HepG2 (cell line): ENCODE results near the gene EGR2. TPM values are rescaled to one million over a fixed set of nuclear protein-coding genes. Genes with fewer than 3 reads are reported as not detected.

Source experiments
- ATAC-seq: fragments of 200-7000 bp; cut with Tn5 transposase; 3 replicates; pipeline ENCODE4 v1.9.1; 2020; ENCODE audit warnings: mild to moderate bottlenecking, moderate library complexity
- BruUV-seq: library from RNA; stranded (reverse); fragments of 400-500 nt; replicated peaks from 2 replicates; lab custom pipeline; 2021; lab: Mats Ljungman, UMichigan
- CTCF ChIA-PET: fragments of 300-600 bp; formaldehyde crosslinking; extraction: SDS; loops from one replicate; lab custom pipeline; 2021; ENCODE audit warnings: low total read pairs, inconsistent platforms, low intra/inter-chr PET ratio; lab: Yijun Ruan, JAX
- POLR2A ChIA-PET: fragments of 350-600 bp; sonication (Branson Sonifier 250); formaldehyde crosslinking; loops from one replicate; lab custom pipeline; 2020; ENCODE audit warnings: antibody characterized with exemption, inconsistent platforms; lab: Yijun Ruan, JAX
- DNase-seq: peaks from one replicate; pipeline ENCODE4 v3.0.0-alpha.2; 2015; ENCODE audit warnings: low spot score
- FAIRE-seq: peaks from 3 replicates; lab custom pipeline; 2011; peaks lifted over from hg19 to GRCh38; lab: Jason Lieb, UNC
- H2AFZ ChIP-seq: one replicate; pipeline ENCODE4 v1.6.1; 2011; ENCODE audit warnings: low read length, inconsistent platforms
- H3K27ac ChIP-seq: fragments of 300-600 bp; 3 replicates; pipeline ENCODE4 v1.8.0; 2011; ENCODE audit warnings: mixed run types, mild to moderate bottlenecking, mixed read lengths, low read length, inconsistent platforms; ENCODE audit not compliant: insufficient read depth; ENCODE audit errors: extremely low read length
- H3K27me3 ChIP-seq, 2 experiments: fragments of 200-600 bp in 1 of 2; 2 replicates in 1 of 2; 3 replicates in 1 of 2; pipeline versions ENCODE4 v1.6.0 to v1.8.0; 2011; ENCODE audit warnings: low read length in 2 of 2, mild to moderate bottlenecking in 2 of 2, moderate library complexity in 2 of 2, inconsistent platforms in 1 of 2; ENCODE audit not compliant: insufficient read depth in 2 of 2, control insufficient read depth in 1 of 2
- H3K36me3 ChIP-seq, 2 experiments: fragments of 200-600 bp in 1 of 2; replicated peaks in 1 of 2; 2 replicates in 1 of 2; 3 replicates in 1 of 2; pipeline versions ENCODE4 v1.5.1 to v1.8.0; 2011; ENCODE audit warnings: low read length in 2 of 2, inconsistent platforms in 1 of 2; ENCODE audit not compliant: insufficient read depth in 2 of 2, control insufficient read depth in 1 of 2
- H3K4me1 ChIP-seq: 2 replicates; pipeline ENCODE4 v1.5.1; 2012; ENCODE audit warnings: low read length, inconsistent platforms; ENCODE audit not compliant: insufficient read depth
- H3K4me2 ChIP-seq: 2 replicates; pipeline ENCODE4 v1.6.0; 2011; ENCODE audit warnings: low read depth, low read length, inconsistent platforms
- H3K4me3 ChIP-seq, 3 experiments: fragments of 200-600 bp in 1 of 3; sonication (generic), shearing (Covaris generic) in 1 of 3; replicated peaks in 1 of 3; 2 replicates each; pipeline ENCODE4 v1.5.1; 2011 to 2016; ENCODE audit warnings: low read length in 3 of 3, inconsistent platforms in 2 of 3, low read depth in 2 of 3, mild to moderate bottlenecking in 2 of 3, control low read depth in 1 of 3, mixed read lengths in 1 of 3; ENCODE audit not compliant: insufficient read depth in 1 of 3
- H3K79me2 ChIP-seq: one replicate; pipeline ENCODE4 v1.6.1; 2011; ENCODE audit warnings: low read length, inconsistent platforms; ENCODE audit not compliant: insufficient read depth
- H3K9ac ChIP-seq: 2 replicates; pipeline ENCODE4 v1.6.0; 2011; ENCODE audit warnings: mild to moderate bottlenecking, low read depth, low read length, inconsistent platforms; ENCODE audit not compliant: insufficient read depth
- H3K9me3 ChIP-seq: 2 replicates; pipeline ENCODE4 v1.5.1; 2012; ENCODE audit warnings: mild to moderate bottlenecking, low read length
- H4K20me1 ChIP-seq: 2 replicates; pipeline ENCODE4 v1.6.0; 2011; ENCODE audit warnings: inconsistent platforms, mild to moderate bottlenecking, low read length, moderate library complexity; ENCODE audit not compliant: insufficient read depth
- CCAR2 ChIP-seq: fragments of 200-400 bp; formaldehyde crosslinking; optimal IDR thresholded peaks from 2 replicates; pipeline ENCODE3; 2018; ENCODE audit warnings: low read depth, mild to moderate bottlenecking, low read length, moderate library complexity
- JUND ChIP-seq: sonication (generic); formaldehyde crosslinking; IDR thresholded peaks from 2 replicates; pipeline ENCODE4 v1.8.0; 2022; ENCODE audit warnings: mild to moderate bottlenecking, missing genetic modification reagents
- MAFF ChIP-seq: IDR thresholded peaks from 2 replicates; pipeline ENCODE4 v1.6.1; 2011; ENCODE audit warnings: low read depth, low read length, improper control_type of control experiment
- MBNL3 ChIP-seq: fragments of 250-450 bp; sonication (Bioruptor Pico); conservative IDR thresholded peaks from 2 replicates; pipeline ENCODE4 v1.8.0; 2022; ENCODE audit warnings: mild to moderate bottlenecking, inconsistent platforms
- MYNN ChIP-seq: sonication (generic); formaldehyde crosslinking; IDR thresholded peaks from 2 replicates; pipeline ENCODE4 v1.4.0; 2020; ENCODE audit warnings: mild to moderate bottlenecking, low read depth, missing genetic modification reagents
- NCOA2 ChIP-seq: sonication (generic); formaldehyde crosslinking; IDR thresholded peaks from 2 replicates; pipeline ENCODE4 v1.8.0; 2022; ENCODE audit warnings: inconsistent platforms
- NFYC ChIP-seq: IDR thresholded peaks from 2 replicates; pipeline ENCODE4 v1.6.1; 2016; ENCODE audit warnings: missing genetic modification reagents, missing compliant biosample characterization
- RBM39 ChIP-seq: fragments of 200-400 bp; formaldehyde crosslinking; IDR thresholded peaks from one replicate; pipeline ENCODE4 v1.6.1; 2018; ENCODE audit warnings: antibody characterized with exemption, mild to moderate bottlenecking, low read depth, low read length; ENCODE audit not compliant: poor library complexity, severe bottlenecking
- REL ChIP-seq: sonication (generic); formaldehyde crosslinking; conservative IDR thresholded peaks from 2 replicates; pipeline ENCODE4 v1.8.0; 2022; ENCODE audit warnings: mild to moderate bottlenecking, missing genetic modification reagents, moderate library complexity
- TCF7 ChIP-seq: sonication (generic); IDR thresholded peaks from 2 replicates; pipeline ENCODE4 v1.6.1; 2016; ENCODE audit warnings: antibody characterized with exemption, low read depth
- ZNF180 ChIP-seq: sonication (generic); formaldehyde crosslinking; IDR thresholded peaks from 2 replicates; pipeline ENCODE4 v1.4.0; 2020; ENCODE audit warnings: low read depth, missing genetic modification reagents, borderline replicate concordance
- ZNF747 ChIP-seq: sonication (generic); formaldehyde crosslinking; IDR thresholded peaks from 2 replicates; pipeline ENCODE4 v1.8.1; 2023; ENCODE audit warnings: missing genetic modification reagents, mild to moderate bottlenecking, borderline replicate concordance
- ZNF781 ChIP-seq: sonication (generic); formaldehyde crosslinking; IDR thresholded peaks from 2 replicates; pipeline ENCODE4 v1.5.1; 2020; ENCODE audit warnings: borderline replicate concordance, mild to moderate bottlenecking, missing genetic modification reagents; ENCODE audit errors: not compliant biosample characterization
- WGBS: methylation state at CpG from one replicate; pipeline ENCODE4 v1.1.6; 2017; ENCODE audit warnings: low lambda C conversion rate; 5-methylcytosine and 5-hydroxymethylcytosine counted together
- in situ Hi-C: cut with HindIII; loops from 2 replicates; pipeline ENCODE4 v1.10.0; 2017; ENCODE audit warnings: low pct_unique_long_range_greater_than_20kb; ENCODE audit not compliant: extremely low pct_ligation_motif_present
- intact Hi-C: fragments of 100-400 bp; cut with micrococcal nuclease; formaldehyde crosslinking; loops from one replicate; pipeline ENCODE4 v1.10.0; 2022; ENCODE audit not compliant: unreplicated experiment
- polyA plus RNA-seq, 8 experiments: library from polyadenylated mRNA; depleted of rRNA in 3 of 8; stranded (reverse) in 7 of 8; unstranded in 1 of 8; fragments of >200 nt; fragmentation: Illumina TruSeq in 4 of 8; extraction: Trizol in 4 of 8; gene quantifications; 2 replicates each; pipeline versions ENCODE4 v1.2.1 to v1.2.3, GENCODE V29; 2011 to 2016; ENCODE audit warnings: low read depth in 4 of 8, missing spikeins in 1 of 8, mixed read lengths in 1 of 8; ENCODE audit not compliant: insufficient read depth in 1 of 8
- total RNA-seq, 5 experiments: library from RNA; depleted of rRNA; stranded (reverse); fragments of >200 nt; fragmentation: Illumina TruSeq; extraction: Trizol; gene quantifications; 2 replicates each; pipeline ENCODE4 v1.2.3, GENCODE V29; 2016; ENCODE audit warnings: low read depth in 1 of 5
- TF ChIP-seq, protein P1 (sequence below): sonication (generic); formaldehyde crosslinking; IDR thresholded peaks from 2 replicates; pipeline ENCODE4 v1.5.0; 2020; ENCODE audit warnings: missing genetic modification reagents
- TF ChIP-seq, protein P2 (sequence below): sonication (generic); formaldehyde crosslinking; IDR thresholded peaks from 2 replicates; pipeline ENCODE4 v1.4.0; 2020; ENCODE audit warnings: missing genetic modification reagents, borderline replicate concordance
- TF ChIP-seq, protein P3 (sequence below): sonication (generic); formaldehyde crosslinking; conservative IDR thresholded peaks from 2 replicates; pipeline ENCODE4 v1.4.0; 2020; ENCODE audit warnings: missing genetic modification reagents
- TF ChIP-seq, protein P4 (sequence below): sonication (generic); formaldehyde crosslinking; IDR thresholded peaks from 2 replicates; pipeline ENCODE4 v1.4.0; 2020; ENCODE audit warnings: missing genetic modification reagents
- TF ChIP-seq, protein P5 (sequence below): sonication (generic); formaldehyde crosslinking; IDR thresholded peaks from 2 replicates; pipeline ENCODE4 v1.4.0; 2020; ENCODE audit warnings: mild to moderate bottlenecking, missing genetic modification reagents

The EGR2 gene
- total and polyA plus RNA-seq, 2 of the 13 experiments (the other 11 are each of a cell fraction or from before 2014, with no cell fraction given), result 0.11 to 0.15 TPM

DNA sequence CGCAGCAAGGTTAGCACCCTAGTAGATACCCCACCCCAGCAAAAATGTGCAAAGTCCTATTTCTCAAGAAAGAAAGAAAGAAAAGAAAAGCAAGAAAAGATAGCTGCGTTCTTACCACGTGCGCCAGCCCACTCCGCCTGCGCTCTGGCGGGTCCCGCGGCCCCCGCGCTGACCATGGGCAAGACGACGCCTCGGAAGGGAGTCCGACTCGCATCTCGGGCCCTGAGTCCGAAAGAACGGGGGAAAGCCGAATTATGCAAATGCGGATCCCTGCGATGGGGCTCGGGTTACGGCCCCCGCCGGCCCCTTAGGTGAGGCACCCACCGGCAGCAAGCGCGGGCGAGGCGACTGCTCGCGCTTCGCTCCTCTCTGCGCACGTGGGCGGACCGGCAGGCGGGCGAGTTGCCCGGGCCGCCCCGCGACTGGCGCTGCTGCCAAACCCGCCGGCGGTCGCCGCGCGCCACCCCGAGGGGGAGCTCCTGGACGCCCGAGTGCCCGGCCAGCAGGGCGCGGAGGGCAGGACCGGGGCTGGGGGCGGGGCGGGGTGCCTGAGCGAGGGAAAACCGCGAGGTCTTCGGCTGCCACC, 2.4 kb upstream of the EGR2 start:
- H3K27me3 ChIP-seq, result peaks cover 7 to 23% of the 10 kb centered on the region in 2 experiments; a peak in 4 of 5 replicates
- H3K27ac ChIP-seq, result no peak overlapping the region
- no peak for TF ChIP-seq NCOA2 (CRISPR knock-in tag)
- TF ChIP-seq CCAR2, result no peak
- TF ChIP-seq, protein P1, sequence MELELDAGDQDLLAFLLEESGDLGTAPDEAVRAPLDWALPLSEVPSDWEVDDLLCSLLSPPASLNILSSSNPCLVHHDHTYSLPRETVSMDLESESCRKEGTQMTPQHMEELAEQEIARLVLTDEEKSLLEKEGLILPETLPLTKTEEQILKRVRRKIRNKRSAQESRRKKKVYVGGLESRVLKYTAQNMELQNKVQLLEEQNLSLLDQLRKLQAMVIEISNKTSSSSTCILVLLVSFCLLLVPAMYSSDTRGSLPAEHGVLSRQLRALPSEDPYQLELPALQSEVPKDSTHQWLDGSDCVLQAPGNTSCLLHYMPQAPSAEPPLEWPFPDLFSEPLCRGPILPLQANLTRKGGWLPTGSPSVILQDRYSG (CRISPR knock-in tag), result no peak
- TF ChIP-seq ZNF781 (CRISPR knock-in tag), result no peak
- TF ChIP-seq TCF7, result no peak
- no peak for TF ChIP-seq ZNF180 (CRISPR knock-in tag)
- TF ChIP-seq NFYC (CRISPR knock-in tag), result no peak
- no peak for TF ChIP-seq MYNN (CRISPR knock-in tag)
- no peak for TF ChIP-seq MBNL3 (CRISPR knock-in tag)
- no peak for TF ChIP-seq ZNF747 (CRISPR knock-in tag)
- TF ChIP-seq, protein P2, sequence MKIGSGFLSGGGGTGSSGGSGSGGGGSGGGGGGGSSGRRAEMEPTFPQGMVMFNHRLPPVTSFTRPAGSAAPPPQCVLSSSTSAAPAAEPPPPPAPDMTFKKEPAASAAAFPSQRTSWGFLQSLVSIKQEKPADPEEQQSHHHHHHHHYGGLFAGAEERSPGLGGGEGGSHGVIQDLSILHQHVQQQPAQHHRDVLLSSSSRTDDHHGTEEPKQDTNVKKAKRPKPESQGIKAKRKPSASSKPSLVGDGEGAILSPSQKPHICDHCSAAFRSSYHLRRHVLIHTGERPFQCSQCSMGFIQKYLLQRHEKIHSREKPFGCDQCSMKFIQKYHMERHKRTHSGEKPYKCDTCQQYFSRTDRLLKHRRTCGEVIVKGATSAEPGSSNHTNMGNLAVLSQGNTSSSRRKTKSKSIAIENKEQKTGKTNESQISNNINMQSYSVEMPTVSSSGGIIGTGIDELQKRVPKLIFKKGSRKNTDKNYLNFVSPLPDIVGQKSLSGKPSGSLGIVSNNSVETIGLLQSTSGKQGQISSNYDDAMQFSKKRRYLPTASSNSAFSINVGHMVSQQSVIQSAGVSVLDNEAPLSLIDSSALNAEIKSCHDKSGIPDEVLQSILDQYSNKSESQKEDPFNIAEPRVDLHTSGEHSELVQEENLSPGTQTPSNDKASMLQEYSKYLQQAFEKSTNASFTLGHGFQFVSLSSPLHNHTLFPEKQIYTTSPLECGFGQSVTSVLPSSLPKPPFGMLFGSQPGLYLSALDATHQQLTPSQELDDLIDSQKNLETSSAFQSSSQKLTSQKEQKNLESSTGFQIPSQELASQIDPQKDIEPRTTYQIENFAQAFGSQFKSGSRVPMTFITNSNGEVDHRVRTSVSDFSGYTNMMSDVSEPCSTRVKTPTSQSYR (CRISPR knock-in tag), result no peak
- TF ChIP-seq JUND (CRISPR knock-in tag), result no peak
- no peak for TF ChIP-seq RBM39
- TF ChIP-seq, protein P3, sequence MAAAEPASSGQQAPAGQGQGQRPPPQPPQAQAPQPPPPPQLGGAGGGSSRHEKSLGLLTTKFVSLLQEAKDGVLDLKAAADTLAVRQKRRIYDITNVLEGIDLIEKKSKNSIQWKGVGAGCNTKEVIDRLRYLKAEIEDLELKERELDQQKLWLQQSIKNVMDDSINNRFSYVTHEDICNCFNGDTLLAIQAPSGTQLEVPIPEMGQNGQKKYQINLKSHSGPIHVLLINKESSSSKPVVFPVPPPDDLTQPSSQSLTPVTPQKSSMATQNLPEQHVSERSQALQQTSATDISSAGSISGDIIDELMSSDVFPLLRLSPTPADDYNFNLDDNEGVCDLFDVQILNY (CRISPR knock-in tag), result no peak
- TF ChIP-seq, protein P4, sequence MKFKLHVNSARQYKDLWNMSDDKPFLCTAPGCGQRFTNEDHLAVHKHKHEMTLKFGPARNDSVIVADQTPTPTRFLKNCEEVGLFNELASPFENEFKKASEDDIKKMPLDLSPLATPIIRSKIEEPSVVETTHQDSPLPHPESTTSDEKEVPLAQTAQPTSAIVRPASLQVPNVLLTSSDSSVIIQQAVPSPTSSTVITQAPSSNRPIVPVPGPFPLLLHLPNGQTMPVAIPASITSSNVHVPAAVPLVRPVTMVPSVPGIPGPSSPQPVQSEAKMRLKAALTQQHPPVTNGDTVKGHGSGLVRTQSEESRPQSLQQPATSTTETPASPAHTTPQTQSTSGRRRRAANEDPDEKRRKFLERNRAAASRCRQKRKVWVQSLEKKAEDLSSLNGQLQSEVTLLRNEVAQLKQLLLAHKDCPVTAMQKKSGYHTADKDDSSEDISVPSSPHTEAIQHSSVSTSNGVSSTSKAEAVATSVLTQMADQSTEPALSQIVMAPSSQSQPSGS (CRISPR knock-in tag), result no peak
- TF ChIP-seq, protein P5, sequence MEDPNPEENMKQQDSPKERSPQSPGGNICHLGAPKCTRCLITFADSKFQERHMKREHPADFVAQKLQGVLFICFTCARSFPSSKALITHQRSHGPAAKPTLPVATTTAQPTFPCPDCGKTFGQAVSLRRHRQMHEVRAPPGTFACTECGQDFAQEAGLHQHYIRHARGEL (CRISPR knock-in tag), result no peak
- TF ChIP-seq REL (CRISPR knock-in tag), result no peak
- TF ChIP-seq MAFF, result no peak

More for the DNA sequence above, 2.4 kb upstream of the EGR2 start:
- Histone ChIP-seq H3K9me3 (no peaks in the 10 kb centered on the region), H3K4me1 (peaks cover 23% of the 10 kb centered on the region), H4K20me1 (no peaks in the 10 kb centered on the region), H3K79me2 (no peaks in the 10 kb centered on the region), H3K36me3 (no peaks in the 10 kb centered on the region), H3K4me3 (peak overlapping the region in 1 of 3 experiments; percentile 75; a peak in 1 of 6 replicates), H3K4me2 (peak overlapping the region; percentile 91), H2AFZ (no peak overlapping the region), H3K9ac (no peak overlapping the region)
- no peak for ATAC-seq
- no peak for FAIRE-seq
- no TSS peak for BruUV-seq
- in situ Hi-C loops (loop anchor here (5.0 to 25.0 kb wide), 2 partner anchors 206 to 556 kb away; partner anchors contain the start of gene RTKN2), intact Hi-C loops (loop anchor here (1.0 kb wide), 3 partner anchors 208 to 340 kb away; no protein-coding TSS in a partner anchor)
- no peak for DNase-seq
- CTCF ChIA-PET, result interaction anchor here (1.6 to 2.0 kb wide), 2 partner anchors 208 to 225 kb away, joined by 8 to 11 read pairs; no protein-coding TSS in a partner anchor
- WGBS, result 72% methylated on average over 35 of the region's 65 CpGs
- POLR2A ChIA-PET, result interaction anchor here (0.8 kb wide), 1 partner anchor 14 kb away, joined by 5 read pairs; the partner anchor contains the start of gene ADO
